A673 (cell line): ENCODE results near the gene ROBO2.

Experiments
- CTCF ChIP-seq: fragments of 300-800, 200-600 bp; sonication (generic); conservative IDR thresholded peaks from 2 replicates; pipeline ENCODE4 v1.5.1; 2017; ENCODE audit warnings: low read depth, mild to moderate bottlenecking, antibody characterized with exemption, low read length, moderate library complexity, mixed read lengths
- EZH2 ChIP-seq: fragments of 200-600 bp; sonication (generic); IDR thresholded peaks from 2 replicates; pipeline ENCODE4 v1.6.1; 2017; ENCODE audit warnings: borderline replicate concordance, low read depth, mild to moderate bottlenecking, mixed read lengths, antibody characterized with exemption, low read length; ENCODE audit not compliant: poor library complexity, severe bottlenecking

- TF ChIP-seq CTCF (no peak), EZH2 (no peak)
Observed at GRCh38 chr3:77040926-77041722, 1.2 kb downstream of the ROBO2 start.
